Panc1 (cell line): ENCODE measurements around the gene ITGB6.
"Not testable (repeated sequence)": the region's sequence is repeated elsewhere in the genome, so short reads cannot be mapped to it uniquely, and the experiment has no call there.

Experiments used
- CTCF ChIP-seq: fragments of 450-650 bp; IDR thresholded peaks from 2 replicates; pipeline ENCODE4 v1.5.1; 2017; ENCODE audit warnings: mild to moderate bottlenecking
- POLR2AphosphoS5 ChIP-seq: IDR thresholded peaks from 2 replicates; pipeline ENCODE4 v1.6.1; 2012; ENCODE audit warnings: mild to moderate bottlenecking, low read depth, low read length, moderate library complexity
- TCF7L2 ChIP-seq: IDR thresholded peaks from 2 replicates; pipeline ENCODE4 v1.6.1; 2011; ENCODE audit warnings: mild to moderate bottlenecking, low read depth, low read length, inconsistent platforms

- not testable (repeated sequence) for TF ChIP-seq CTCF, POLR2AphosphoS5, TCF7L2
Measured at GRCh38 chr2:160180690-160181089, 19.4 kb downstream of the ITGB6 start.
